Measurements from ENCODE around the gene PCSK6. TPM values are rescaled to one million over a fixed set of nuclear protein-coding genes. Genes with fewer than 3 reads are reported as not detected.

PCSK6 gene
- total and polyA plus RNA-seq, 9 donors = 3.8 to 26.0 (median 13.0) TPM

- intact Hi-C loops (cut with DNase I) = loop anchor here in 2 of 4 donors (5.0 to 10.0 kb wide), 2 partner anchors 192 to 194 kb away; no protein-coding TSS in a partner anchor
- Histone ChIP-seq H3K36me3 (no peaks in the 10 kb centered on the region), H3K9me3 (no peaks in the 10 kb centered on the region), H3K27ac (no peak overlapping the region), H3K27me3 (no peaks in the 10 kb centered on the region), H3K4me1 (ENCODE audit: insufficient read depth) (peaks cover 4% of the 10 kb centered on the region), H3K4me3 (no peak overlapping the region)
- WGBS, 3 donors = 87 to 90% (median 88%) methylated on average over 14 of the region's 14 CpGs
- no peak for DNase-seq
- TF ChIP-seq CTCF (IDR thresholded peaks at IDR 0.05) (no peak), POLR2A (IDR thresholded peaks at IDR 0.05) (no peak), EP300 (IDR thresholded peaks at IDR 0.05) (no peak)
Observed at GRCh38 chr15:101498717-101499480, 9.4 kb upstream of the PCSK6 start.

- no peak for DNase-seq
- no peaks in the 10 kb centered on the region for H3K36me3 ChIP-seq
- 89 to 91% (median 89%) methylated on average over 9 of the region's 9 CpGs for WGBS, 3 donors
- H3K9me3 ChIP-seq = no peaks in the 10 kb centered on the region
- TF ChIP-seq EP300 (IDR thresholded peaks at IDR 0.05) (no peak), CTCF (IDR thresholded peaks at IDR 0.05) (no peak), POLR2A (IDR thresholded peaks at IDR 0.05) (no peak)
- no peak overlapping the region for H3K4me3 ChIP-seq
- H3K27ac ChIP-seq = no peak overlapping the region
- H3K4me1 ChIP-seq (ENCODE audit: insufficient read depth) = peaks cover 4% of the 10 kb centered on the region
- intact Hi-C loops (cut with DNase I) = loop anchor here in 2 of 4 donors (5.0 to 10.0 kb wide), 2 partner anchors 191 to 193 kb away; no protein-coding TSS in a partner anchor
- no peaks in the 10 kb centered on the region for H3K27me3 ChIP-seq
Observed at GRCh38 chr15:101498076-101498716, 8.7 kb upstream of the PCSK6 start.

- 88 to 94% (median 93%) methylated on average over 20 of the region's 20 CpGs for WGBS, 3 donors
- Histone ChIP-seq H3K27ac (no peak overlapping the region), H3K27me3 (no peaks in the 10 kb centered on the region), H3K4me3 (no peak overlapping the region), H3K36me3 (no peaks in the 10 kb centered on the region), H3K4me1 (ENCODE audit: insufficient read depth) (peaks cover 4% of the 10 kb centered on the region), H3K9me3 (no peaks in the 10 kb centered on the region)
- intact Hi-C loops (cut with DNase I) = loop anchor here in 2 of 4 donors (5.0 to 10.0 kb wide), 2 partner anchors 190 to 193 kb away; no protein-coding TSS in a partner anchor
- TF ChIP-seq POLR2A (IDR thresholded peaks at IDR 0.05) (no peak), EP300 (IDR thresholded peaks at IDR 0.05) (no peak), CTCF (IDR thresholded peaks at IDR 0.05) (no peak)
- no peak for DNase-seq
Observed at GRCh38 chr15:101497484-101498034, 8.1 kb upstream of the PCSK6 start.

GRCh38 chr15:101497017-101497416, 7.5 kb upstream of the PCSK6 start:
- no peaks in the 10 kb centered on the region for H3K27me3 ChIP-seq
- no peak for TF ChIP-seq EP300 (IDR thresholded peaks at IDR 0.05)
- TF ChIP-seq POLR2A (IDR thresholded peaks at IDR 0.05) = no peak
- no peak for TF ChIP-seq CTCF (IDR thresholded peaks at IDR 0.05)
- no peak overlapping the region for H3K4me3 ChIP-seq
- intact Hi-C loops (cut with DNase I) = loop anchor here in 2 of 4 donors (5.0 to 10.0 kb wide), 2 partner anchors 190 to 192 kb away; no protein-coding TSS in a partner anchor
- DNase-seq = no peak
- H3K36me3 ChIP-seq = no peaks in the 10 kb centered on the region
- H3K9me3 ChIP-seq = no peaks in the 10 kb centered on the region
- no peak overlapping the region for H3K27ac ChIP-seq
- WGBS, 3 donors = 82 to 92% (median 88%) methylated on average over 13 of the region's 13 CpGs
- H3K4me1 ChIP-seq (ENCODE audit: insufficient read depth) = peaks cover 4% of the 10 kb centered on the region
